Measurements from ENCODE around the gene SLC1A3. TPM values are rescaled to one million over a fixed set of nuclear protein-coding genes. Genes with fewer than 3 reads are reported as not detected.
A peak's percentile ranks its signal among the peaks of the same experiment; 100 is the strongest.

Gene SLC1A3
- total RNA-seq, 1 donor from 2014 or later: not detected

DNA sequence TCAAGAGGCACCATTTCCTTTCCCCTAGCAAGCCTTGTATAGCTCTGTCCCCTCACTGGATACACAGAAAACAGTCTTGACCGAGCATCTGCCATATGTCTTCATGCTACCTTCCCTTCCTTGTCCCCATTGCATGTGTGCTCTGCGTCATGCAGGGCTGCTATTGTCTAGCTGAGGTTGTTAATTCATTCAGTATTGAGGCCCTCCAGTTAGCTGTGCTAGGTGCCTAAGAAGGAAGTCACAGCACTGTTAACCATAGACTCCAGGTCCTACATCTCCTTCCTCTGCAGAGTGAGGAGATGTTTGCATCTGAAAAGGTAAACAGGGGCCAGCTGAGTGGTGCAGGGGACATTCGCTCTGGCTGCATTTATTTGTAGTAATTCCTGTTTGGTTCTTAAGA is 48.2 kb downstream of the SLC1A3 start:
- DNase-seq (ENCODE audit: low read depth, low spot score): no peak

DNA sequence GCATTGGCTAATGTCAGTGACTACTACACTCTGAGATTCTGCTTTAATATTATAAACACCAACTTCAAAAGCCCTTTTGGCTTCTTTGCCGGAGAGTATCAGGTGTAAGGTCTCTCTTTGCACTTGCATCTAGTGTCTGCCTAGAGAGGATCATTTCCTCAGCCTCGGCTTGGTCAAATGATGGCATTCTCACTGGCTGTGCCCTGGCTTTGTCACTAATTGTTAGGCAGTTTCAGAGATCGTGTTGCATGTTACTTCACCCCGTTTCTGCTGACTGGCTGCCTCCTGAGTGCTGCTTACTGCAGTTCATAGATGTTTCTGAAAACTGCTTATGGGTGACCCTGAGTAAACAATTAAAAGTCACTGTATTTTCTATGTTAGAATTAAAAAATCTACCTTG is 48.8 kb downstream of the SLC1A3 start:
- no peak for DNase-seq (ENCODE audit: low read depth, low spot score)

DNA sequence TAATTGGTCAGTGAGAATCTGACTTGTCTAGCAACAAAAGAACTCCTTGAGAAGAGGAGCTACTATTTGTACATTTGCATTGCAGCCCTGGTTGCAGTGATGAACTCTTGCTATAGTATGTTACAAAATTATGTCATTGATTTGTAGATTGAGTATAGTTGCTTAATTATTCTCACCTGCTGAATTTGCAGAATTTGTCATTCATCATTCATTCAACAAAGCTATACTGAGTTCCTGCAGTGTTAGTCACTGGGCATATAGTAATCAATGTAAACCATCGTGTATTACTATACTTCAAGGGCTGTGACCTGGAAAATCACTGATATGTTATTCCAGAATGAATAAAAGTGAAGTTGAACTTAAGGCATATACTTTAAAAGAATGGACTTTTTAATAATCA is 50.1 kb downstream of the SLC1A3 start:
- no peak for DNase-seq (ENCODE audit: low read depth, low spot score)

DNA sequence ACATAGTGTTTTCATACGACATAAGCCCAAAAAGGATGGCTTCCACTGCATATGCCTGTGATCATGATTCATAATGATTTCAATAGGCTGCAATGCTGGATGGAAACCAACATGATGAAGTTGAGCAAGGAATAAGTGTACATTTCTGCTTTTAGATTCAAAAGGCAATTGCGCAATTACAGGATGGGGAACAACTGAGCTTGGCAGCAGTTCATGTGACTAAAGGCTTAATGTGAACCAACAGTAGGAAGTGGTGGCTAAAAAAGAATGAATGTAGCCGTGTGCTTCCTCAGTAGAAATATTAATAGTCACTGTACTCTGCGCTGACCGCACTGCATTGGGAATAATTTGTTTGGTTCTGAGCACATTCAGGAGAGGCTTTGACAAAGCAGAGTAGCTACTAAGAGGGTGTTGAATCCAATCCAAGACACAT is 51.2 kb downstream of the SLC1A3 start:
- peak; percentile 66 for DNase-seq (ENCODE audit: low read depth, low spot score)

DNA sequence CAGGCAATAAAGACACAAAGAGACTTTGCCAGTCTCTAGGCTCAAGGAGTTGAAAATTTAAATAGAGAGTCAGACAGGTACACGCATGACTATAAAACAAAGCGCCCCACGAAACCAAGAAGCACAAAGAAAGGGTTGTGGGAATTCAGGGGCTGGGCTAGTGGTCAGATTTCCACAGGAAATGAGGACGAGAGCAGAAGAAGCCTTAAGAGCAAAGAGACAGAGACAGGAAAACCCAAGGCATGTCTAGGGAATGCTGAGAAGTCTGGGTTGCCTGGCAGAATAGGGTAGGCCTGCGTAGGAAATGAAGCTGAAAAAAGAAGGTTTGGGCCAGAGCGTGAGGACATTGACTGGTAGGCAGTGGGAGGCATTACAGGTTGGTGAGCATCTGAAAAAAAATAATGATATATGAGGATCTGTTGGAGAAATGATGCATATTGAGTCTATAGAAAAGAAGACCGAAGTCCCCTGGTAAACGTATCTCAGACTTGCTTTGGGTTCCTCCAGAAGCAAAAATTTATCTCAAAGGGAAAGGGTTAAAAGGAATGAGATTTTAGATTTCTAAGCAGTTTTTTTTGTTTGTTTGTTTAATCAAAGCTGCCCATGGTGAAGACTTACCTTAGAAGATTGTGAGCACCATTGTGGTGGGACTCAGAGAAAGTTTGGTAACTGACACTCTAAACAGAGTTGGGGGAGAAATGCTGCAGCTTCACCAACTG is 51.8 kb downstream of the SLC1A3 start:
- DNase-seq (ENCODE audit: low read depth, low spot score): no peak

DNA sequence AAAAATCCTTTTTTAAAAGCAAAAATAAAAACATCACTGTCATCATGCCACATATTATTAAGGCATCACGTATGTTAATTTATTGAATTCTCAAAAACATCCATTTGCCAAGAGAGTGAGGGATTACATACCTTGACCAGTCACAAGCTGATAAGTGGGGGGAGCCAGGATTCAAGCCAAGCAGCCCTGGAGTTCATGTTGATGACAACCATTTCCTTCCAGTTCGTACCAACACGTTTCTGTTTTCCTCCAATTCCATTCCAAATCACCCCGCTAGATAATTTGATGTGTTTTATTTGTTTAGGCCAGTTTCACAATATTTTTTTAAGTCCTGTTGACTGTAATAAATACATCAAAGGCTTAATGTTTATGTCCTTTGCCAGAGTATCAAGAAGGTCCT is 53.0 kb downstream of the SLC1A3 start:
- no peak for DNase-seq (ENCODE audit: low read depth, low spot score)

DNA sequence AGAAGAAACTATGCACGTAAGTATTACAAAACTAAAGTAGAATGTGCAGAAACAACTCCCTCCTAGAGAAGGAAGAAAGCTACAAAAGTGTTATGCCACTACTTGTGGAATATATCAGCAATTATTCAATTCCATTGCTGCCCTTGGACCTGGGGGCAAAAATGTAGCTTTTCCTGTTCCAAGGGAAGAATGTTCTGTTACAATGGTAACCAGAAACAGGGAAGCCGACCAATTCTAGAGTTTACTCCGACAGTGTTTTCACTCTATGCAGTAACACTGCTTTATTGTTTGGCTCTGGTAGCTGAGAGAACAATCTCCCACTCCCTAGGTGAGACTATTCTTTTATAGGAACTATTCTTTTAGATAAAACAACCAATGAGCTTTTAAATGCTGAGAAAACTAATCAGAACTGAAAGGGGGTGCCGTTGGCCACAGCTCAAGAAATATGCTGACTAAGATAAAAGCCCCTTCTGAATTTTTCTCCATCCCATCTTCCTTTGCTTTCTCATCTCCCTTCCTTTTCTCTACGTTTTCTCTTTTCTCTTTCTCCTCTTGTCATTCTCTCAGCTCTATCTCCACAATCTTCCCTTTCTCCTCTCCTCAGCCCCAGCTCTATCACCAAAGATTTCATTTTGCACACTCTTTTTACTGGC is 54.1 kb downstream of the SLC1A3 start:
- no peak for DNase-seq (ENCODE audit: low read depth, low spot score)

DNA sequence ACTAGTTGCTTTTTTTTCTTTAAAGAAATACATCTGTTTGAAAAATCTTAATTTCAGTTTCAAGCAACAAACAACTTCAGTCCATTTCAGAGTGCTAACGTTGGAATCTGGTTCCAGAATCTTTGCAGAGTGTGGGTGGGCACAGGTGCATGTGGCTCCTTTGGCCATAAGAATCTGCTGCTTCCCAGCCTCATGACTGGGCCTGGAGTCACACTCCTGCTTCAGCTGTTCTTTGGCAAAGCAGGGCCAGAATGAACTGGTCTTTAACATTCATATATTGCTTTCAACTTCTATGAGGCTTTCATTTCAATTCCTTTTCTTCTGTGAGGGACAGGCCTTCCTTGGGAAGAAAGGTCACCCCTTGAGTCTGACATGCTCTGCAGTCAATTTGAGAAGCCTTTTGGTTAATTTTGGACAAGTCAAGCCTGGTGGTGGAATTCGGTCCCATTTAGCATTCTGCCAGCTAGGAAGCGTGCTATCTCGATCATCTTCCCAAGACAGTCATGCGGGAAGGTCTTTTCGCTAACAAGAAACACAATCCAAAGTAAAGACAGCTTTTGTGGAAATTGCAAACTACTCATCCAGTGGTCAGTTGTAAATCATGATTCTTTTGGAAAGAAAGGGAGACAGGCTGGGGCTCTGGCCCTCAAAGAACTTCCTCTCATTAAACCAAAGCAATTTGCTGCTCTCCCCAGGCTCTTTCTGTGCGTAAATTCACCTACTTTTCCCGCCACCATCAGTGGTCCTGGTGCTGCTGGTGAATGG is 55.2 kb downstream of the SLC1A3 start:
- DNase-seq (ENCODE audit: low read depth, low spot score): no peak

DNA sequence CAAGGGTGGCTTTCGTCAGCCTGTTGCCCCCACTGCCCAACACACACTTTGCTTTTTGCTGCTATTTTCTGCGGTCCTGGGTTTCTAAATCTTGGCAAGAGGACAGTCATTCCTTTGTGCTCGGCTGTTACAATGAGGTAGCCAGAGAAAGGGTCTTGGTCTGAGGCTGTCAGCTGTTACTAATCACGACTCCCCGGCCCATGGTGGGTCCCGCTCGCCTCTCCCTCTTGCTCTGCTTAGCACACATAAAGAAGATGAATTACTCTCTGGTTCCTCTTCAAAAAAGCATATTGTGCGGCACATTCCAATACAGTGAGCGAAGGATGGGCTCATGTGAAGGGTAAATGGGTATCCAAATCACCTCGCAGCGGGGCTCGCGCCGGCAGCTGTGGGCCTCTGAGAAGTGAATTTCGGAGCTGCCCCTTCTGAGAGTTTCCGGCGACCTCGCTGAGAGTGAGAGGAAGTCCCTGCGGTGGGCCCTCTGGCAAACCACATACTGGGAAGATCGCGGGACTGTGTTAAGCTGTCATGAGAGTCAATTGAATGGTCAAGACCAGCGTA is 56.0 kb downstream of the SLC1A3 start:
- DNase-seq (ENCODE audit: low read depth, low spot score): no peak

DNA sequence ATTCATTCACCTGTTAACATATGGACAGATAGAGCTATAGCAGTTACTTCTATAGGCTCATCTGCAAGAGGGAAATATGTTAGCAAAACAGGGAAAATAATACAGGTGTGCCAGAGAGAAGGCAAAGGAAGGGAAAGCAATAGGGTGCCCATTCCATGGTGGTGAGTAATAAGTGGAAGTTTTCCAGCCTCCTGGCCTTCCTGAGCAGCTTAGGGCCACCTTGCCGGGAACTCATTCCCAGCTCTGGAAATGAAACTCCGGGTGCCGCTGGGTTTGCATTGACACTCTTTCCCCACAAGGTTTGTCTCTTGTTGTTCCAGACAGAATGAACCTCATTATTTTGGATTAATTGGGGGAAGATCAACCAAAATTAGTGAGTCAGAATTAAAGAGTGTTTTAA is 58.4 kb downstream of the SLC1A3 start:
- no peak for DNase-seq (ENCODE audit: low read depth, low spot score)

DNA sequence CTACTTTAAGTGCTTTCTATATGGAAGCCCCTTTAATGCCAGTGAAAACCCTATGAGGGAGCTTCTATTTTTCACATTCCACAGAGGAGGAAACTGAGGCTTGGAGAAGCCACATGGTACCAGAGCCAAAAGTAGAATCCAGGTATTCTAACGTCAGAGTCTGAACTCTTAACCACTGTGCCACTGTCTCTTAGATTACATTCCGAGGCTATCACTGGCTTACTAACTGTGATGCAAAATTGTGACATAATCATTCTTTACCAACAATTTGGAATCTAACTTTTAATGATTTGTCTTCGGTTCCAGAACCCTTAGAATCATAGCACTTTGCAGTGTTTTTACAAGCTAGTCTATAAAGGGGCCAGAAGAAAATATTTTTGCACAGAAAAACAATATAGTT is 59.2 kb downstream of the SLC1A3 start:
- no peak for DNase-seq (ENCODE audit: low read depth, low spot score)

DNA sequence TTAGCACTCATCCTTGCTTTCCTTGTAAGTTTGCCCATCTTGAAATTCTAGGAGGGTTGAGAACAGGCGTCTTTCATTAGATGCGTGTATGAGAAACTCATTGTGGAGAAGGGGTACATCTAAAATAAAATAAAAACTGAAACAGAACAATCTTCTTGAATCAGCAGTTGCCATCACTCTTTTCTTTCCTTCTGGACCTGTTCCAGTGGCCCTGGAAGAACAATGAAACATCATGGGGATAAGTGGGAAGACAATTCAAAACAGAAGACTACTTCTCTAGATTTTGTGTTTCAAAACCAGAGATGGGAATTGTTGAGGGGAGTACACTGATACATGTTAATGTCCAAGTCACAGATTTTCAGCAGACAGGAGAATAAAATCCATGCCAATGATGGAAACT is 59.9 kb downstream of the SLC1A3 start:
- no peak for DNase-seq (ENCODE audit: low read depth, low spot score)

DNA sequence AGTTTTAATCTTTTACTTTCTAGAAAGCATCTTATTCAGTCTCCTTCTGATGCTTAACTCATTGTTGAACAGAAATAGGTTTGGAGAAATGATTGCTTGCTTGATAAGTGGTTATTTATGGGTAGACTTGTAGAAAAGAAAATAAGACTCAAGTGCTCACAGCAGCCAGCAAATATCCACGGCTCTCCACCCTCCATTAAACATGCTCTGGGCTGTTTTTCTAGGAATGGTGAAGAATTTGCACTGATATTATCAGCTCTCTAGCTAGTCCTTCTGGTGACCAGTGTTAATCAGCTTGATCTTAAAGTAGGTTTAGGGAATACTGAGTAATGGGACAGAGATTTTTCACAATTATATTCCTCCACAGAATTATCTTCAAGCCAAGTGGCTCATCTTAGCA is 60.6 kb downstream of the SLC1A3 start:
- no peak for DNase-seq (ENCODE audit: low read depth, low spot score)

DNA sequence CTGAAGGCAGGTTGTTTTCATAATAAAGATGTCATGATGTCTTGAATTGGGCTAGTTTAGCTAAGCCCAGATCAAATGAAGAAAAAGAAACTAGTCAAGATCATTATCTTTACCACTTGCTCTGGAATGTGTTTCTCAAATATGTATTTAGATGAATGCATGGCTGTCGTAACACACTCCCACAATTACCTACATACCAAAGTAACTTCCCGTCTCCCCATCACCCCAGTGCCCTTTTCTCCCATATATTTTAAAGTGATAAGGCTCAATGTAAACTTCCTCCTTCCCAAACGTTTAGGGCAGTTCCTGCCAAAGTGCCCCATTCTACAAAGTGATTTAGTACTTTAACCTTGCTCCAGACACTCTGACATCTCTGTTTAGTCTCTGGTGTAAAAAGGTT is 61.4 kb downstream of the SLC1A3 start:
- DNase-seq (ENCODE audit: low read depth, low spot score): no peak

DNA sequence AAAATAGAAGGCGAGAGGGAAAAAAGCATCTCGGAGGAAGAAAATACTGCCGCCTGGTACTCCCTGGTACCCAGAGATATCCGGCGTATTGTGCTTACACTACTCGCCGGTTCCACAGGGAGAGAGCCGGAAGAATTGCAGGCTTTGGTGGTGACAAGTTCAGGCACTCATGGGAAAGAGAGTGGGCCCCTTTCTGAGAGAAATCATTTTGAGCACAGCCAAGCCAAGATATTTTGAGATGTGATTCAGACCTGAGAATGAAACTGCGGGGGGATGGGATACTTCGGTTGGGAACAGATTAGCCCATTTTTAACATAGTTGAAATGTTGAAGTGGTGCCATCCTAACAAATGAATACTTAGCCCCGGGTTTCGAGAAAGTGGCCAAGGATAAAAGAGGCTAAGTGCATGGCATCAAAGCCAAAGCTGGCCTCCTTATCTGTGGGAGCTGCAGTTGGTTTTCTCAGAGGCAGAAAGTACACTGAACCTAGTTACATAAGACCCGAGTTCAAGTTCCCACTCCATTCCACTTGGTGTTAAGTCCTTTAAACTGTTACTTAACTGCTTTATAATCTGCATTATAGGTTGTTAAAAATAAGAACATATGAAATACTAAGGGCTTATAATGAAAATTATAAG is 62.7 kb downstream of the SLC1A3 start:
- no peak for DNase-seq (ENCODE audit: low read depth, low spot score)

DNA sequence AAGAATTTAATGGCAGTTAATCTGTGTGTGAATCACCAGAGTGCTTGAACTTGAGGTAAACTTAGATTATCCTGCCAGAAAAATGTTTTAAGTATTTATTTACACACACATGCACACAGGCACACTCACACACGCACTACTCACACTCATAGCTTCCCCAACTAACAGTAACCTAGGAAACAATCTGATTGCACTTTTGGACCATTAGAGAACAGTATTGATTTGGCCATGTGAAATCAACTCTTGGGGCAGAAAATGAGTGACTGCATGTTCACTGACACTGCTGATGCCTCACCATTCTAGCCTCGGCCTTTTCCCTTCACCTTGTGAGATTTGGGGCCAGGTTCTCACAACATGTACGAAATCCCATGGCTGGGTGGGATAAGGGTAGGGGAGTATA is 64.1 kb downstream of the SLC1A3 start:
- DNase-seq (ENCODE audit: low read depth, low spot score): no peak

DNA sequence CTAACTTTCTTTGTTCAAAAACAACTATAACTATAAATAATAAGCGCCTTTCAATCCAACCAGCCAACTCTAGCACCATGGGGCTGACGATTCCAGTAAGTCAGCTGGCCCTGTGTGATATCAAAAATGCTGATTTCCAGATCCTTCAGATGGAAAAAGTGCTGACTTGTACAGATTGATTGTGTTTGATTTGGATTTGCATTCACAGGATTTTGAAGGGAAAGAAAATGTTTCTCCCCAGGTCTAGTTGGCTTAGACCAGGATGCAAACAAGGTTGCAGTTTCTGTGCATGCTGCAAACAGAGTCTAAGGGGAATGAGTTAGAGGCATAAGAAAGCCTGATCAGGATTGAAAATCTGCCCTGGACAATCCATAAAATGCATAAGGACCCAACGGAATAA is 68.9 kb downstream of the SLC1A3 start:
- DNase-seq (ENCODE audit: low read depth, low spot score): no peak

DNA sequence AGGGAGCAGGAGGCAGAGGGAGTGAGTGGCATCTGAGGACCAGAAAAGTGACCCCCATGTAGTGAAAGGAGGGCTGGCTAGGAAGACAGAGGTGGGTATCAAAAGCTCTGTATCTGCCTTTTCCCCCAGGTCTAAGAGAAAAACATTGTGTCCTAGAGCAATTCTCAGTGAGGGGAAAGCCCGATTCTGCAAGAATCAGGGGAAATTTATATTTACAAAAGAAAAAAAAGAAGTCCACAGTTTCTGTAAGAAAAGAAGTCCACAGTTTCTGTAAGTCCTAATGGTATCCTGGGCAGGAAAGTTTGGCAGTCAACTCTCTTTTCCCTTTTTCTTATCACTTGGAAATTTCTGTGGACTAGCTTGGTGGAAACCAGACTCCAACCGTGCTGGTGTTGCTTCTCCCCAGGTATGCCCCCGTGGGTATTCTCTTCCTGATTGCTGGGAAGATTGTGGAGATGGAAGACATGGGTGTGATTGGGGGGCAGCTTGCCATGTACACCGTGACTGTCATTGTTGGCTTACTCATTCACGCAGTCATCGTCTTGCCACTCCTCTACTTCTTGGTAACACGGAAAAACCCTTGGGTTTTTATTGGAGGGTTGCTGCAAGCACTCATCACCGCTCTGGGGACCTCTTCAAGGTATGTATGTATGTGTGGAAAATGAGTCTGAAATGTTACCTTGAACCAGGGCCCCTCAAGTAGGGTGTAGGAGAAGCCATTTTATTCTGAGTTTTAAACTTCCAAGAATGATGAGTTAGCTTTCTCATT is 73.0 kb downstream of the SLC1A3 start:
- DNase-seq (ENCODE audit: low read depth, low spot score): no peak

DNA sequence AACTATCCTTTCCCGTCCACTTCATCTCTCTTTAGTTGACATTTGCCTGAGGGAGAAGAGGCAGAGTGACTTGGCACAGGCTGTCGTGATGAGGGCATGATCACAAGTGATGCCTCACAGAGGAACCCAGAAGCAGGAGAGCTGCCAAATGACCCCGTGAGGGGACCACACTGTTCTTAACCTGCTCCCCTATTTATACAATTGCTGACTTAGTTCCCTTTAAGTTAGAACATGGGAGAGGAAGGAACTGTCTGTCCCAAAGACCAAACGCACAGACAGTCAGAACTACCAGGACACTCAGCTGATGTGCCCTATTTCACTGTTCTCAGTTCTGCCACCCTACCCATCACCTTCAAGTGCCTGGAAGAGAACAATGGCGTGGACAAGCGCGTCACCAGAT is 73.7 kb downstream of the SLC1A3 start:
- DNase-seq (ENCODE audit: low read depth, low spot score): no peak

DNA sequence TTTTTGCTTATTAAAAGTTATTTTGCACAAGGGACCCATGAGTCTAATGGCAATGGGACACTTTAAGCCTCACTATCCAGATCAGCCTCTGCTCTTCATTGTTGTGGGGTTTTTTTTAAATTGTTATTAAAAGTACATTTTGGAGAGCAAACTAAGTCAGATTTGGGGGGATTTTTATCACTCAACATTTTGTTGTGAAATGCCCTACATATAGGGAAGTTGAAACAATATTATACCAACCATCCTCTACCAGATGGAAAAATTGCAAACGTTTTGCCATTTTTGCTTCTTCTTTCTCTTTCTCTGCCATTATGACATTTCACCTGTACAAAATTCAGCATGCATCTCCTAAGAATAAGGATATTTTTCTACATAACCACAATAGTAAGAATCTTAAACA is 75.3 kb downstream of the SLC1A3 start:
- DNase-seq (ENCODE audit: low read depth, low spot score): no peak

DNA sequence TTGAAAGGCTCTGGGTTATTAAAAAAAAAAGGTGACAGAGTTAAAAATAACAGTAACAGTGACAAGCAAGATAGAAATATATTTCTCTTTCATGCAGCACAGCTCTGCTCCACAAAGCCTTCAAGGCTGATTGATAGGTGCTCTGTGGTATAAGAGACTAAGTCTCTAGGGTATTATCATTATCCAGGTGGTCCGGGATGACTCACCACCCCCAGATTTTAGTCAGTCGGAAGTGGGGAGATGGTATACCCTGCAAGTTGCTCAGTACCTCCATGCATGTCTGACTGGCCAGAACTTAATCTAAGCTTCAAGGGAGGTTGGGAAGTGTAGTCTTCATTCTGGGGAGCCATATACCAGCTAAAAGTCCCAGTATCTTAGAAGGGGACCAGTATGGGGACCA is 76.1 kb downstream of the SLC1A3 start:
- DNase-seq (ENCODE audit: low read depth, low spot score): no peak

All from pulmonary artery endothelial cell (primary cell).